ENCODE measurements around the gene CPTP.

The CPTP gene

DNA sequence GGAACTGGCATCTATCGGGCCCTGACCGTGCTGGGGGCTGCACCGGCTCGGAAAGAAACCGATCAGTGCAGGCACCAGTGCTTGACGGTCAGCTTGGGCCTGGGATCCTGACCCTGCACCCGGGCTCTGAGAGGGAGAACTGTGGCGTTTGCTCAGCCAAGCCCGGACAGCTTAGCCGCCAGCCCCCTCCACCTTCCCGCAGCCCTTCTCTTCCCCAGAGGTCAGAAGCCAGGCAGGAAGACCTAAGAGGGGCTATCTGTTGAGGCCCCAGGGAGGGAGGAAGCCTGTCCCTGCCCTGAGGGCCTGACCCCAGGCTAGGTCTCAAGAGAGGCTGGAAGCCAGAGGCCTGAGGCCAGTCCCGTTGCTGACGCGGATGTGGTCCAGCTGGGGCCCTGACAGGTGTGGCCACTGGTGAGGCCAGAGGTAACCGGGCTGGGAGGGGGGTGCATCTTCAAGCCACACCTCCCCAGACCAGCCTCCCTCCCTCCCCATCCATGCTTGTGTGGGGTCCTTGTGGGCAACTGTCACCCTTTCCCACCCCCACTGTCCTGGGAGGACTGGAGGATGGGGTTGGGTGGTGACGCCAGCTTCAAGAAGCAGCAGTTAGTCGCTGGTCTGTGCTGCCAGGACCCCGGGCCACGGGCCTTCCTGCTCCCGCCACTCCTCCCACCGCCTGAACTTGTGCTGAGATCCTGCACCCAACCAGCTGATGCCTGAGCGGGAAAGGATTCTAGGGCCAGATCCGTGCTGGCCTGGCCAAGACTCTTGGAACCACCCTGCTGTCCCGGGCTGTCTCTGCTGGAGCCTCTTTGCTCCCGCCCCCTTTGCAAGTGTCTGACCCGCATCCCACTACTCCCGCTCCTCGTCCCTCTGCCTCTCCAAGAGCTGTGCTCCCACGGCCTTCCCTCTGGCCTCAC, 27.2 kb downstream of the CPTP start:
- TF ChIP-seq, protein P1, sequence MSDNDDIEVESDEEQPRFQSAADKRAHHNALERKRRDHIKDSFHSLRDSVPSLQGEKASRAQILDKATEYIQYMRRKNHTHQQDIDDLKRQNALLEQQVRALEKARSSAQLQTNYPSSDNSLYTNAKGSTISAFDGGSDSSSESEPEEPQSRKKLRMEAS (IDR thresholded peaks at IDR 0.05; ENCODE audit: low read depth, low read length) = no peak
- TF ChIP-seq, protein P2, sequence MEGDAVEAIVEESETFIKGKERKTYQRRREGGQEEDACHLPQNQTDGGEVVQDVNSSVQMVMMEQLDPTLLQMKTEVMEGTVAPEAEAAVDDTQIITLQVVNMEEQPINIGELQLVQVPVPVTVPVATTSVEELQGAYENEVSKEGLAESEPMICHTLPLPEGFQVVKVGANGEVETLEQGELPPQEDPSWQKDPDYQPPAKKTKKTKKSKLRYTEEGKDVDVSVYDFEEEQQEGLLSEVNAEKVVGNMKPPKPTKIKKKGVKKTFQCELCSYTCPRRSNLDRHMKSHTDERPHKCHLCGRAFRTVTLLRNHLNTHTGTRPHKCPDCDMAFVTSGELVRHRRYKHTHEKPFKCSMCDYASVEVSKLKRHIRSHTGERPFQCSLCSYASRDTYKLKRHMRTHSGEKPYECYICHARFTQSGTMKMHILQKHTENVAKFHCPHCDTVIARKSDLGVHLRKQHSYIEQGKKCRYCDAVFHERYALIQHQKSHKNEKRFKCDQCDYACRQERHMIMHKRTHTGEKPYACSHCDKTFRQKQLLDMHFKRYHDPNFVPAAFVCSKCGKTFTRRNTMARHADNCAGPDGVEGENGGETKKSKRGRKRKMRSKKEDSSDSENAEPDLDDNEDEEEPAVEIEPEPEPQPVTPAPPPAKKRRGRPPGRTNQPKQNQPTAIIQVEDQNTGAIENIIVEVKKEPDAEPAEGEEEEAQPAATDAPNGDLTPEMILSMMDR (IDR thresholded peaks at IDR 0.05; ENCODE audit: low read depth, low read length) = no peak
- TF ChIP-seq MYC (IDR thresholded peaks at IDR 0.05; ENCODE audit: low read depth, low read length) (no peak), POLR2A (IDR thresholded peaks at IDR 0.05; ENCODE audit: extremely low read depth, insufficient read length) (no peak)
- H3K4me3 ChIP-seq (ENCODE audit: low read depth, low read length) = no peak overlapping the region
- DNase-seq (ENCODE audit: low read depth) = no peak

DNA sequence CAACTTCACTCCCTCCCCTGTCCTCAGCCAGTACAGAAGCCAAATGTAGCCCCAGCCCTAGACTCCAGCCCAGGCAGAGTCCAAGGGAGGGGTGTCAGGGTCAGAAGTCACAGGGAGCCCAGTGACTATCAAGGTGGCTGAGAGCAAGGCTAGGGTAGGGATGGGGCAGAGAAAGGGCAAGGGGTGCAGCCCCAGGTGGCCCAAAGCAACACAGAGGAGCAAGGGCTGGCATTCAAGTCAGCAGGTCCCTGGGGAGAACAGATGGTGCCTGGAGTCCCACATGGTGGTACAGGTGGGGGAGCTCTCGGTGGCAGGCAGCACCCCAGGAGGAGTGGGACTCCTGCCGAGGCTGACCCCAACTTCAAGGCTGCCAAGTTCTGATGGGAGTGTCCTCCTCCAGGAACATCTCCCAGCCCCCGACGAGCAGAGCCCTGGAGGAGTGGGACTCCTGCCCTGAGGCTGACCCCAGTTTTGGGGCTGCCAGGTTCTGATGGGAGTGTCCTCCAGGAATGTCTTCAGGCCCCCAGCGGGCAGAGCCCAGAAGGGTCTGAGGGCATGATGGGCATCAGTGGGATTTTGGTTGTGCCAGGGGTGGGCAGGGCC, 28.3 kb downstream of the CPTP start:
- no peak overlapping the region for H3K4me3 ChIP-seq (ENCODE audit: low read depth, low read length)
- TF ChIP-seq, protein P2 (IDR thresholded peaks at IDR 0.05; ENCODE audit: low read depth, low read length) = no peak
- no peak for TF ChIP-seq POLR2A (IDR thresholded peaks at IDR 0.05; ENCODE audit: extremely low read depth, insufficient read length)
- DNase-seq (ENCODE audit: low read depth) = no peak

GRCh38 chr1:1353389-1354151, 29.0 kb downstream of the CPTP start:
- TF ChIP-seq MYC (IDR thresholded peaks at IDR 0.05; ENCODE audit: low read depth, low read length) (no peak), POLR2A (IDR thresholded peaks at IDR 0.05; ENCODE audit: extremely low read depth, insufficient read length) (no peak)
- TF ChIP-seq, protein P2 (IDR thresholded peaks at IDR 0.05; ENCODE audit: low read depth, low read length) = no peak
- TF ChIP-seq, protein P1 (IDR thresholded peaks at IDR 0.05; ENCODE audit: low read depth, low read length) = no peak
- no peak for DNase-seq (ENCODE audit: low read depth)
- H3K4me3 ChIP-seq (ENCODE audit: low read depth, low read length) = no peak overlapping the region

- no peak for DNase-seq (ENCODE audit: low read depth)
- no peak overlapping the region for H3K4me3 ChIP-seq (ENCODE audit: low read depth, low read length)
- TF ChIP-seq POLR2A (IDR thresholded peaks at IDR 0.05; ENCODE audit: extremely low read depth, insufficient read length) = no peak
- TF ChIP-seq, protein P1 (IDR thresholded peaks at IDR 0.05; ENCODE audit: low read depth, low read length) = no peak
- TF ChIP-seq, protein P2 (IDR thresholded peaks at IDR 0.05; ENCODE audit: low read depth, low read length) = no peak
- no peak for TF ChIP-seq MYC (IDR thresholded peaks at IDR 0.05; ENCODE audit: low read depth, low read length)
Observed at GRCh38 chr1:1354271-1355247, 30.0 kb downstream of the CPTP start.

DNA sequence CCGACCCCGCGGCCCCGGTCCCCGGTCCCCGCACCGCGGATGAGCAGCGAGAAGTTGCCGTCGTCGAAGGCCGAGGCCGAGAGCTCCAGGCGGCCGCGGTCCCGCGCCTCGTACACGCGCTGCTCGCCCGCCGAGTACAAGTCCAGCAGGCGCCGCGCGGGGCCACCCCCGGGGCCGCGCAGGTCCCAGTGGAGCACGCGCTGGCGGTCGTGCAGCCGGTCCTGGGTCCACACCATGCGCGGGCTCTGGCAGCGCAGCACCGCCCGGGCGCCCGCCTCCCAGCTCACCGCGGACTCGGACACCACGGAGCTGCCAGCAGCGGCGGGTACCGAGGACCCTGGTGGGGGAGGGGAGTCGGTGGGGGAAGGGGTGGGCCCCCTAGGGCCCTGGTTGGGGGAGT, 30.8 kb downstream of the CPTP start:
- TF ChIP-seq POLR2A (IDR thresholded peaks at IDR 0.05; ENCODE audit: extremely low read depth, insufficient read length) = no peak
- TF ChIP-seq, protein P1 (IDR thresholded peaks at IDR 0.05; ENCODE audit: low read depth, low read length) = no peak
- no peak for TF ChIP-seq MYC (IDR thresholded peaks at IDR 0.05; ENCODE audit: low read depth, low read length)
- TF ChIP-seq, protein P2 (IDR thresholded peaks at IDR 0.05; ENCODE audit: low read depth, low read length) = no peak
- no peak for DNase-seq (ENCODE audit: low read depth)
- H3K4me3 ChIP-seq (ENCODE audit: low read depth, low read length) = no peak overlapping the region
